ENCODE data around the gene APOA5.

APOA5 gene

GRCh38 chr11:116788975-116789374 lies 2.7 kb downstream of the APOA5 start:
- no peak overlapping the region for H2AFZ ChIP-seq
- no peak overlapping the region for H3K4me3 ChIP-seq (ENCODE audit: low read depth, low read length)
- no peak overlapping the region for H3K27ac ChIP-seq
- no peak for TF ChIP-seq CTCF (IDR thresholded peaks at IDR 0.05)
- no peaks in the 10 kb centered on the region for H3K9me3 ChIP-seq (ENCODE audit: control insufficient read depth, low read length)
- H3K79me2 ChIP-seq, result no peaks in the 10 kb centered on the region
- H3K4me2 ChIP-seq (ENCODE audit: low read length), result no peak overlapping the region
- H3K4me1 ChIP-seq, result no peaks in the 10 kb centered on the region
- H3K9ac ChIP-seq, result no peak overlapping the region
- H3K27me3 ChIP-seq (ENCODE audit: control insufficient read depth, insufficient read depth, low read length), result no peaks in the 10 kb centered on the region
- no peaks in the 10 kb centered on the region for H3K36me3 ChIP-seq (ENCODE audit: control insufficient read depth, insufficient read depth, low read length)

- H3K9me3 ChIP-seq (ENCODE audit: control insufficient read depth, low read length), result no peaks in the 10 kb centered on the region
Measured at GRCh38 chr11:116788534-116788933, 3.1 kb downstream of the APOA5 start.

GRCh38 chr11:116787786-116788486 lies 3.7 kb downstream of the APOA5 start, which contains the start of gene ZPR1:
ZPR1 (minus strand) TSS chr11:116788023; CDS start chr11:116787990, 33 bp downstream.
- Histone ChIP-seq H3K27ac (peak within 1 kb of the TSS; percentile 62), H3K9ac (no peak within 1 kb of the TSS), H3K79me2 (no peaks in the 10 kb centered on the region), H3K36me3 (ENCODE audit: control insufficient read depth, insufficient read depth, low read length) (no peaks in the 10 kb centered on the region), H3K4me3 (ENCODE audit: low read depth, low read length) (peak within 1 kb of the TSS; percentile 75), H3K4me1 (no peaks in the 10 kb centered on the region), H2AFZ (peak within 1 kb of the TSS; percentile 97), H3K9me3 (ENCODE audit: control insufficient read depth, low read length) (no peaks in the 10 kb centered on the region), H3K27me3 (ENCODE audit: control insufficient read depth, insufficient read depth, low read length) (no peaks in the 10 kb centered on the region), H3K4me2 (ENCODE audit: low read length) (peak within 1 kb of the TSS; percentile 91)
- no peak for TF ChIP-seq CTCF (IDR thresholded peaks at IDR 0.05)

More at GRCh38 chr11:116788534-116788933, 3.1 kb downstream of the APOA5 start:
- Histone ChIP-seq H3K36me3 (ENCODE audit: control insufficient read depth, insufficient read depth, low read length) (no peaks in the 10 kb centered on the region), H3K27me3 (ENCODE audit: control insufficient read depth, insufficient read depth, low read length) (no peaks in the 10 kb centered on the region), H3K9ac (no peak overlapping the region), H3K4me3 (ENCODE audit: low read depth, low read length) (peak overlapping the region; percentile 75), H3K4me2 (ENCODE audit: low read length) (peak overlapping the region; percentile 91), H3K79me2 (no peaks in the 10 kb centered on the region), H2AFZ (peak overlapping the region; percentile 97), H3K27ac (peak overlapping the region; percentile 62), H3K4me1 (no peaks in the 10 kb centered on the region)
- TF ChIP-seq CTCF (IDR thresholded peaks at IDR 0.05), result no peak

- Histone ChIP-seq H3K4me3 (ENCODE audit: low read depth, low read length) (peak overlapping the region; percentile 75), H2AFZ (peak overlapping the region; percentile 97), H3K9ac (no peak overlapping the region), H3K27ac (peak overlapping the region; percentile 62), H3K4me1 (no peaks in the 10 kb centered on the region), H3K4me2 (ENCODE audit: low read length) (peak overlapping the region; percentile 91), H3K79me2 (no peaks in the 10 kb centered on the region), H3K27me3 (ENCODE audit: control insufficient read depth, insufficient read depth, low read length) (no peaks in the 10 kb centered on the region), H3K9me3 (ENCODE audit: control insufficient read depth, low read length) (no peaks in the 10 kb centered on the region), H3K36me3 (ENCODE audit: control insufficient read depth, insufficient read depth, low read length) (no peaks in the 10 kb centered on the region)
- TF ChIP-seq CTCF (IDR thresholded peaks at IDR 0.05), result no peak
Measured at GRCh38 chr11:116787436-116787785, 4.3 kb downstream of the APOA5 start.

GRCh38 chr11:116786966-116787365 lies 4.7 kb downstream of the APOA5 start:
- TF ChIP-seq CTCF (IDR thresholded peaks at IDR 0.05), result no peak
- no peak overlapping the region for H3K9ac ChIP-seq
- no peaks in the 10 kb centered on the region for H3K4me1 ChIP-seq
- H2AFZ ChIP-seq, result no peak overlapping the region
- H3K27ac ChIP-seq, result no peak overlapping the region
- H3K9me3 ChIP-seq (ENCODE audit: control insufficient read depth, low read length), result no peaks in the 10 kb centered on the region
- peak overlapping the region; percentile 75 for H3K4me3 ChIP-seq (ENCODE audit: low read depth, low read length)
- H3K27me3 ChIP-seq (ENCODE audit: control insufficient read depth, insufficient read depth, low read length), result no peaks in the 10 kb centered on the region
- H3K79me2 ChIP-seq, result no peaks in the 10 kb centered on the region
- peak overlapping the region; percentile 91 for H3K4me2 ChIP-seq (ENCODE audit: low read length)
- no peaks in the 10 kb centered on the region for H3K36me3 ChIP-seq (ENCODE audit: control insufficient read depth, insufficient read depth, low read length)
